KMS-11 (cell line): ENCODE data around the gene UGT1A8.
"Not testable (repeated sequence)": the region's sequence is repeated elsewhere in the genome, so short reads cannot be mapped to it uniquely, and the experiment has no call there.

ENCODE experiments used
- H2AFZ ChIP-seq: fragments of 200-600 bp; sonication (generic); 2 replicates; pipeline ENCODE4 v1.6.1; 2016; ENCODE audit warnings: antibody characterized with exemption, mixed run types, low read depth
- H3K27ac ChIP-seq: fragments of 200-600 bp; sonication (generic); 2 replicates; pipeline ENCODE4 v1.6.1; 2016; ENCODE audit warnings: mild to moderate bottlenecking, mixed run types
- H3K27me3 ChIP-seq: fragments of 200-600 bp; sonication (generic); 2 replicates; pipeline ENCODE4 v1.6.1; 2017; ENCODE audit warnings: mild to moderate bottlenecking, low read depth, mixed run types, moderate library complexity; ENCODE audit not compliant: insufficient read depth
- H3K36me3 ChIP-seq: fragments of 200-600 bp; sonication (generic); 2 replicates; pipeline ENCODE4 v1.6.1; 2017; ENCODE audit warnings: mild to moderate bottlenecking, mixed run types; ENCODE audit not compliant: insufficient read depth
- H3K4me1 ChIP-seq: fragments of 200-600 bp; sonication (generic); 2 replicates; pipeline ENCODE4 v1.6.1; 2016; ENCODE audit warnings: mild to moderate bottlenecking, low read depth, mixed run types; ENCODE audit not compliant: poor library complexity, severe bottlenecking
- H3K4me2 ChIP-seq: fragments of 200-600 bp; sonication (generic); 2 replicates; pipeline ENCODE4 v1.7.0; 2016; ENCODE audit warnings: mild to moderate bottlenecking, mixed run types
- H3K4me3 ChIP-seq: fragments of 200-600 bp; sonication (generic); IDR thresholded peaks from 2 replicates; pipeline ENCODE4 v1.6.1; 2017; ENCODE audit warnings: low read depth, low read length, mixed read lengths; ENCODE audit not compliant: insufficient read depth
- H3K79me2 ChIP-seq: fragments of 200-600 bp; sonication (generic); 2 replicates; pipeline ENCODE4 v1.6.1; 2016; ENCODE audit warnings: low read depth, mixed run types; ENCODE audit not compliant: insufficient read depth
- H3K9ac ChIP-seq: fragments of 200-600 bp; sonication (generic); 2 replicates; pipeline ENCODE4 v1.6.1; 2016; ENCODE audit warnings: mild to moderate bottlenecking, mixed run types
- H4K20me1 ChIP-seq: fragments of 200-600 bp; sonication (generic); 2 replicates; pipeline ENCODE4 v1.6.1; 2016; ENCODE audit warnings: mild to moderate bottlenecking, mixed run types; ENCODE audit not compliant: insufficient read depth
- TF ChIP-seq, protein P1 (sequence below): fragments of 200-600 bp; sonication (generic); conservative IDR thresholded peaks from 2 replicates; pipeline ENCODE4 v1.6.1; 2017; ENCODE audit warnings: low read depth, mild to moderate bottlenecking, antibody characterized with exemption, low read length, moderate library complexity, mixed read lengths

Gene UGT1A8

GRCh38 chr2:233650981-233651380 lies 33.5 kb downstream of the UGT1A8 start:
- H3K4me3 ChIP-seq = no peak overlapping the region
- H3K4me2 ChIP-seq = no peak overlapping the region
- TF ChIP-seq, protein P1, sequence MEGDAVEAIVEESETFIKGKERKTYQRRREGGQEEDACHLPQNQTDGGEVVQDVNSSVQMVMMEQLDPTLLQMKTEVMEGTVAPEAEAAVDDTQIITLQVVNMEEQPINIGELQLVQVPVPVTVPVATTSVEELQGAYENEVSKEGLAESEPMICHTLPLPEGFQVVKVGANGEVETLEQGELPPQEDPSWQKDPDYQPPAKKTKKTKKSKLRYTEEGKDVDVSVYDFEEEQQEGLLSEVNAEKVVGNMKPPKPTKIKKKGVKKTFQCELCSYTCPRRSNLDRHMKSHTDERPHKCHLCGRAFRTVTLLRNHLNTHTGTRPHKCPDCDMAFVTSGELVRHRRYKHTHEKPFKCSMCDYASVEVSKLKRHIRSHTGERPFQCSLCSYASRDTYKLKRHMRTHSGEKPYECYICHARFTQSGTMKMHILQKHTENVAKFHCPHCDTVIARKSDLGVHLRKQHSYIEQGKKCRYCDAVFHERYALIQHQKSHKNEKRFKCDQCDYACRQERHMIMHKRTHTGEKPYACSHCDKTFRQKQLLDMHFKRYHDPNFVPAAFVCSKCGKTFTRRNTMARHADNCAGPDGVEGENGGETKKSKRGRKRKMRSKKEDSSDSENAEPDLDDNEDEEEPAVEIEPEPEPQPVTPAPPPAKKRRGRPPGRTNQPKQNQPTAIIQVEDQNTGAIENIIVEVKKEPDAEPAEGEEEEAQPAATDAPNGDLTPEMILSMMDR = no peak
- H3K27ac ChIP-seq = no peak overlapping the region
- H3K27me3 ChIP-seq = no peaks in the 10 kb centered on the region
- H3K4me1 ChIP-seq = no peaks in the 10 kb centered on the region
- no peaks in the 10 kb centered on the region for H3K79me2 ChIP-seq
- no peak overlapping the region for H3K9ac ChIP-seq
- no peaks in the 10 kb centered on the region for H3K36me3 ChIP-seq
- no peaks in the 10 kb centered on the region for H4K20me1 ChIP-seq
- no peak overlapping the region for H2AFZ ChIP-seq

GRCh38 chr2:233651430-233651829 lies 34.0 kb downstream of the UGT1A8 start:
- TF ChIP-seq, protein P1 = no peak
- H3K4me3 ChIP-seq = no peak overlapping the region
- no peaks in the 10 kb centered on the region for H3K79me2 ChIP-seq

DNA sequence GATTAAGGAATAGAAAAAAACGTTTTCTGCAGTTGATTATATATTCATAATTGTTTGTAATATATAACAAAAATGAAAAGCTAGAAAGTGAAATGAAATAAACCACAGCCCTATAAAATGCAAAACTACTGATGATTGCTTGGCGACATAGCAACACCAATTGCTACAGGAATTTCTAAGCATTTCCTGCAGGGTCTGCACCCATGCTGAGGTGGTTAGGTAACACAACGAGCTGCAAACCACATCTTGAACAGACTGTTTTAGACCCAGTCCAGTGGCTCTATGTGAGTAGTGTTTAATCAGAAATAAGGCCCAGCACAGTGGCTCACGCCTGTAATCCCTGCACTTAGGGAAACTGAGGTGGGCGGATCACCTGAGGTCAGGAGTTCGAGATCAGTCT lies 37.1 kb downstream of the UGT1A8 start:
- no peaks in the 10 kb centered on the region for H3K4me1 ChIP-seq
- H3K36me3 ChIP-seq = no peaks in the 10 kb centered on the region
- no peaks in the 10 kb centered on the region for H3K79me2 ChIP-seq
- TF ChIP-seq, protein P1 = no peak
- no peak overlapping the region for H3K4me3 ChIP-seq
- H4K20me1 ChIP-seq = no peaks in the 10 kb centered on the region
- no peaks in the 10 kb centered on the region for H3K27me3 ChIP-seq
- no peak overlapping the region for H3K9ac ChIP-seq
- no peak overlapping the region for H2AFZ ChIP-seq
- no peak overlapping the region for H3K27ac ChIP-seq
- H3K4me2 ChIP-seq = no peak overlapping the region

More at GRCh38 chr2:233651430-233651829, 34.0 kb downstream of the UGT1A8 start:
- Histone ChIP-seq H4K20me1 (no peaks in the 10 kb centered on the region), H2AFZ (no peak overlapping the region), H3K9ac (no peak overlapping the region), H3K4me2 (no peak overlapping the region), H3K4me1 (no peaks in the 10 kb centered on the region), H3K27ac (no peak overlapping the region), H3K27me3 (no peaks in the 10 kb centered on the region), H3K36me3 (no peaks in the 10 kb centered on the region)

GRCh38 chr2:233655043-233655442 lies 37.6 kb downstream of the UGT1A8 start:
- no peaks in the 10 kb centered on the region for H4K20me1 ChIP-seq
- H3K4me2 ChIP-seq = no peak overlapping the region
- no peak overlapping the region for H3K27ac ChIP-seq
- no peak overlapping the region for H3K9ac ChIP-seq
- H3K36me3 ChIP-seq = no peaks in the 10 kb centered on the region
- no peaks in the 10 kb centered on the region for H3K4me1 ChIP-seq
- H3K79me2 ChIP-seq = no peaks in the 10 kb centered on the region
- H3K4me3 ChIP-seq = no peak overlapping the region
- no peak overlapping the region for H2AFZ ChIP-seq
- TF ChIP-seq, protein P1 = no peak
- no peaks in the 10 kb centered on the region for H3K27me3 ChIP-seq

GRCh38 chr2:233655943-233656342 lies 38.5 kb downstream of the UGT1A8 start:
- not testable (repeated sequence) for H3K27me3 ChIP-seq, H3K4me1 ChIP-seq, H3K27ac ChIP-seq, H3K79me2 ChIP-seq, H3K36me3 ChIP-seq, H4K20me1 ChIP-seq, H3K9ac ChIP-seq, H2AFZ ChIP-seq, H3K4me3 ChIP-seq, H3K4me2 ChIP-seq
